Osteoblast (primary cell): ENCODE measurements around the gene TMEM98. TPM values are rescaled to one million over a fixed set of nuclear protein-coding genes. Genes with fewer than 3 reads are reported as not detected.
A peak's percentile ranks its signal among the peaks of the same experiment; 100 is the strongest.

Experiments used
- DNase-seq: peaks from one replicate; pipeline ENCODE4 v3.0.0; 2011; ENCODE audit warnings: low spot score, mixed read lengths; ENCODE audit not compliant: insufficient read length; ENCODE audit errors: missing footprints
- H2AFZ ChIP-seq: 2 replicates; pipeline ENCODE4 v1.6.0; 2011; ENCODE audit warnings: mild to moderate bottlenecking, low read length
- H3K27ac ChIP-seq: 2 replicates; pipeline ENCODE4 v1.5.1; 2011; ENCODE audit warnings: mild to moderate bottlenecking, low read depth, low read length, moderate library complexity
- H3K27me3 ChIP-seq: 2 replicates; pipeline ENCODE4 v1.6.0; 2012; ENCODE audit warnings: mild to moderate bottlenecking, control low read depth, inconsistent platforms, low read length, moderate library complexity; ENCODE audit not compliant: insufficient read depth
- H3K36me3 ChIP-seq: 2 replicates; pipeline ENCODE4 v1.5.1; 2011; ENCODE audit warnings: mild to moderate bottlenecking, low read length, control low read depth, moderate library complexity; ENCODE audit not compliant: insufficient read depth
- H3K4me1 ChIP-seq: 2 replicates; pipeline ENCODE4 v1.5.1; 2011; ENCODE audit warnings: mild to moderate bottlenecking, low read length, control low read depth, moderate library complexity; ENCODE audit not compliant: insufficient read depth
- H3K4me2 ChIP-seq: 2 replicates; pipeline ENCODE4 v1.6.0; 2011; ENCODE audit warnings: mild to moderate bottlenecking, low read length; ENCODE audit not compliant: insufficient read depth
- H3K4me3 ChIP-seq: fragments of 200-600 bp; sonication (generic); 3 replicates; pipeline ENCODE4 v1.5.1; 2012; ENCODE audit warnings: mild to moderate bottlenecking, low read length, inconsistent platforms; ENCODE audit not compliant: insufficient read depth
- H3K79me2 ChIP-seq: 2 replicates; pipeline ENCODE4 v1.6.0; 2012; ENCODE audit warnings: mild to moderate bottlenecking, low read length, control low read depth, inconsistent platforms; ENCODE audit not compliant: insufficient read depth
- H3K9me3 ChIP-seq: 2 replicates; pipeline ENCODE4 v1.5.1; 2011; ENCODE audit warnings: low read depth, low read length, control low read depth
- H4K20me1 ChIP-seq: 2 replicates; pipeline ENCODE4 v1.6.0; 2012; ENCODE audit warnings: mild to moderate bottlenecking, low read length, control low read depth; ENCODE audit not compliant: insufficient read depth
- CTCF ChIP-seq: IDR thresholded peaks from 2 replicates; pipeline ENCODE4 v1.5.1; 2011; ENCODE audit warnings: mild to moderate bottlenecking, low read depth, low read length, moderate library complexity; ENCODE audit errors: extremely low read depth
- total RNA-seq: library from RNA; depleted of rRNA; stranded (reverse); fragments of >200 nt; gene quantifications from 2 replicates; pipeline ENCODE4 v1.2.3, GENCODE V29; 2012

TMEM98 gene
- total RNA-seq, 1 donor: 121 TPM

DNA sequence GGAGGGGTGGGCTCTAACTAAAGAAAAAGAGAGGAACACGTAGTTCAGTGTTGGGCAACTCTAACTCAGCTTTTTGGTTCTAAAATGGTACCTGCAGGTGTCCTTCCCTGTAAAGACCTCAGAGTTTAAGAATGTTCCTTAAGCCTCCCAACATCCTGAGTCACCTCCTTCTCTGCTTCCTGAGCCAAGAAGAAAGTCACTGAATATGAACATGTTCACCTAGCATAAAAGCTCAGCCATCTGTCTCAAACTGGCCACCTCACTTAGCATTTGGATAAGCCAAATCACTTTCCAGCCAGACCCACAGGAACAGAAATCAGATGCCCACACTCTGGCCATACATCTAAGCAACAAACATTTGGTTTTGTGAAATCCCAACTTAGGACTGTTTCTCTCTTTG, 3.7 kb downstream of the TMEM98 start:
- Histone ChIP-seq H3K4me1 (peaks cover 13% of the 10 kb centered on the region), H3K4me3 (no peak overlapping the region), H2AFZ (no peak overlapping the region), H3K9me3 (no peaks in the 10 kb centered on the region), H3K27me3 (no peaks in the 10 kb centered on the region), H3K27ac (no peak overlapping the region), H3K4me2 (no peak overlapping the region), H3K79me2 (peaks cover 11% of the 10 kb centered on the region), H4K20me1 (peaks cover 2% of the 10 kb centered on the region), H3K36me3 (peaks cover 24% of the 10 kb centered on the region)
- no peak for TF ChIP-seq CTCF
- no peak for DNase-seq

GRCh38 chr17:32933881-32934280, 5.9 kb downstream of the TMEM98 start:
- Histone ChIP-seq H3K4me2 (no peak overlapping the region), H3K27me3 (no peaks in the 10 kb centered on the region), H2AFZ (no peak overlapping the region), H3K27ac (no peak overlapping the region), H3K4me1 (peaks cover 10% of the 10 kb centered on the region), H3K9me3 (no peaks in the 10 kb centered on the region), H3K79me2 (peaks cover 8% of the 10 kb centered on the region), H3K4me3 (no peak overlapping the region), H4K20me1 (peaks cover 2% of the 10 kb centered on the region), H3K36me3 (peaks cover 28% of the 10 kb centered on the region)
- no peak for TF ChIP-seq CTCF
- no peak for DNase-seq

DNA sequence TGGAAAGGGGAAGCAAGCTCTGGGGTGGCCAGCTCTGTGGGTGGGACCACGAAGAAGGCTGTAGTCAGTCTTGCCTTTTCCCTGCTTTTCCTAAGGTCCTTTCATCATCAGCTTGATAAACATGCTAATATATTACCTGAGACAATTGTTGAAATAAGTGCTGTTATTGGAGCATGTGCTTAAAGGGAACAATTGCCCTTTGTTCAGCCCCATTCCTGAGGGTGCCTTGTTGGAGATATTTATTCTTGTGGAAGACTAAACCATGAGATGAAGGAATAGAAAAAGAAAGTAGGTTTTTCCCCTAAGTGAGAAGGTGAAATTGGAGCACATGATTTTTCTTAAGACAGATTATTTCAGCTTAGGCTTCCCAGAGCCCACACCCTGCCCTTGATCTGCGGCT, 7.8 kb downstream of the TMEM98 start:
- Histone ChIP-seq H3K27me3 (no peaks in the 10 kb centered on the region), H3K36me3 (peaks cover 43% of the 10 kb centered on the region), H3K4me1 (peaks cover 6% of the 10 kb centered on the region), H3K79me2 (no peaks in the 10 kb centered on the region), H3K27ac (no peak overlapping the region), H3K4me2 (no peak overlapping the region), H3K9me3 (no peaks in the 10 kb centered on the region), H4K20me1 (peaks cover 2% of the 10 kb centered on the region), H3K4me3 (no peak overlapping the region), H2AFZ (no peak overlapping the region)
- DNase-seq: no peak
- TF ChIP-seq CTCF: no peak

- Histone ChIP-seq H3K36me3 (peaks cover 49% of the 10 kb centered on the region), H3K27me3 (no peaks in the 10 kb centered on the region), H3K27ac (no peak overlapping the region), H3K4me2 (peak overlapping the region; percentile 4), H3K4me1 (peaks cover 6% of the 10 kb centered on the region), H3K79me2 (no peaks in the 10 kb centered on the region), H2AFZ (no peak overlapping the region), H4K20me1 (peaks cover 2% of the 10 kb centered on the region), H3K9me3 (no peaks in the 10 kb centered on the region), H3K4me3 (no peak overlapping the region)
- no peak for TF ChIP-seq CTCF
- no peak for DNase-seq
Observed at GRCh38 chr17:32936186-32936893, 8.4 kb downstream of the TMEM98 start.
